D341Med (cell line): ENCODE results near the gene TGM4.
"Not testable (repeated sequence)": the region's sequence is repeated elsewhere in the genome, so short reads cannot be mapped to it uniquely, and the experiment has no call there.

Source experiments
- DNase-seq: peaks from one replicate; pipeline ENCODE4 v3.0.0; 2012; ENCODE audit warnings: low spot score

Gene TGM4

GRCh38 chr3:44915702-44916438, 41.5 kb downstream of the TGM4 start:
- DNase-seq, result no peak

GRCh38 chr3:44918087-44918486, 43.7 kb downstream of the TGM4 start:
- DNase-seq, result no peak

- DNase-seq, result no peak
Observed at GRCh38 chr3:44918581-44918980, 44.2 kb downstream of the TGM4 start.

GRCh38 chr3:44920081-44920480, 45.7 kb downstream of the TGM4 start:
- no peak for DNase-seq

GRCh38 chr3:44923632-44924456, 49.4 kb downstream of the TGM4 start:
- DNase-seq, result no peak

GRCh38 chr3:44924457-44925084, 50.2 kb downstream of the TGM4 start:
- DNase-seq, result no peak

GRCh38 chr3:44926172-44926571, 51.8 kb downstream of the TGM4 start:
- DNase-seq, result no peak

GRCh38 chr3:44926921-44927320, 52.5 kb downstream of the TGM4 start:
- DNase-seq, result no peak

- DNase-seq, result no peak
Observed at GRCh38 chr3:44927371-44927770, 53.0 kb downstream of the TGM4 start.

GRCh38 chr3:44929782-44930181, 55.4 kb downstream of the TGM4 start:
- DNase-seq, result no peak

- no peak for DNase-seq
Observed at GRCh38 chr3:44930911-44931310, 56.5 kb downstream of the TGM4 start.

- DNase-seq, result no peak
Observed at GRCh38 chr3:44931791-44932190, 57.4 kb downstream of the TGM4 start.

GRCh38 chr3:44932271-44932670, 57.9 kb downstream of the TGM4 start:
- DNase-seq, result no peak

- DNase-seq, result no peak
Observed at GRCh38 chr3:44932986-44933944, 58.9 kb downstream of the TGM4 start.

GRCh38 chr3:44939581-44940036, 65.2 kb downstream of the TGM4 start:
- DNase-seq, result no peak

- no peak for DNase-seq
Observed at GRCh38 chr3:44942202-44942921, 68.0 kb downstream of the TGM4 start.

GRCh38 chr3:44948239-44948638, 73.8 kb downstream of the TGM4 start:
- no peak for DNase-seq

GRCh38 chr3:44949770-44950169, 75.4 kb downstream of the TGM4 start:
- not testable (repeated sequence) for DNase-seq

GRCh38 chr3:44950275-44950734, 75.9 kb downstream of the TGM4 start:
- DNase-seq, result no peak

GRCh38 chr3:44952689-44953088, 78.3 kb downstream of the TGM4 start:
- DNase-seq, result no peak

- no peak for DNase-seq
Observed at GRCh38 chr3:44954304-44954703, 79.9 kb downstream of the TGM4 start.
